ENCODE measurements around the gene ACOX1. TPM values are rescaled to one million over a fixed set of nuclear protein-coding genes. Genes with fewer than 3 reads are reported as not detected.

The ACOX1 gene
- 71.0 and 92.1 TPM in 2 replicates for total RNA-seq

DNA sequence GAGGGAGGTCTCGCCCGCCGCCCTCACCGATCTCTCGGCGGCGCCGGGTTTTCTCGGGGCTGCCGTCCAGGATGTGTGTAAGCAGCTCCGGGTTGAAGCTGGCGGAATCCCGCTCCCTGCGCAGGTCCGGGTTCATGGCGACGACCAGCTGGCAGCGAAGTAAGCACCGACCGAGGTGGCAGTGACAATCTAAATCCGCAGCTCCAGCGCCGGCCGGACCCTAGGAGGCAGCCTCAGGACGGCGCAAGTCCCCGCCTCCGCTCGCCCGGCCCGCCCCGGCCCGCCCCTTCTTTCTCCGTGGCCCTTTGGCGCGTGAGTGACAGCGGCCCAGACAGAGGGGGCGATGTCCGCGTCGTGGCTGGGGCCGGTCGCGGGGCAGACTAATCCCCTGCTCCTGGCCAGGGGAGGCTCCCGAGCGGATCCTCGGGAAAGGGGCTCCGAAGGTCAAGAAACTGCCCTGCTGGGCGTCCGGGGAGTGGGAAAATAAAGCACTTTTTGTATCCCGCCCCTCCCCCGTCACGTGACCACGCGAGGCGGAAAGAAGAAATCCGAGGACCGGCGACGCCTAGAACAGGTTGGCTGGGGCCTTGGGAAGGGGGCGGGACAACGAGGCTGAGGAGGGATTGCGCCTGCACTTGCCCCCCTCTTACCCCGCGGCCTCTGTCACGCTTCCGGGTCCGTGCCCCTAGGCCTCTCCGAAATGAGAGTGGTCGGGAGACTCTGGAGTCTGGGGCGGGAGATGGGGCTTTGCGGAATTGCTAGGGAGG lies at the start of gene ACOX1, which contains the start of gene TEN1:
Gene ACOX1, minus strand, starts transcription at position 229 of the 767 bp plus-strand sequence. Its CDS starts 93 bp downstream, at position 136.
Gene TEN1, plus strand, starts transcription at position 303 of the 767 bp plus-strand sequence. CDS start 6,953 bp downstream, outside the sequence.

DNA sequence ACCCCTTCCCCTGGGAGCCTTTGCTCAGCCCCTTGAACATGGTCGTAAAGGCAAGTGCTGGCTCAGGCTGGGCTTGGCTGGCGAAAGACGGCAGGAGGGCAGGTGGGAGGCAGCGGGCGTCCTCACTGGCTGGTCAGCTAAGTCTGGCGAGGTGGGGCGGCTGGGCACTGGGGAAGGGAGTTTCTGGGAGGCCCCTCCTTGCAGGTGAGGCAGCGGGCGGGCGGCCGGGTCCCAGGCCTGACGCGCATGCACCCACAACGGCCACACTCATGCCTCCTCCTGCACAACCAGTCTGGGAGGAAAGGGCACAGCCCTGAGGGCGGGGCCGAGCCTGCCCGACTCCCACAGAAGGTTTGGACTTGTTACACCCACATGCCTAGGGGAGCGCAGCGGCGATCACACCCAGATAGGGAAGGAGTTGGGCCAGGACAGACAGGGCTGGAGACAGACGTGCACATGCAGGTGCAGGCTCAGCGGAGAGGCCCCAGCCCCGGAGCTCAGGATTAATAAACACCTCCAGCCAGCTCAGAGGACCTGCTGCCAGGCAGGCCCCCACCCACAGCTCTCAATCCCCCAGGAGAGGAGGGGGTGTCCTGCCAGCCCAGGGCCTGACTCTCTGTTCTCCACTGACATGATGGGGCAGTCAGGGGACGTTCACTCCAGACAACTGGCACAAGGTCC lies 48.3 kb upstream of the ACOX1 start, which contains the start of gene EVPL:
Gene EVPL, minus strand, starts transcription at position 148 of the 681 bp plus-strand sequence. Its CDS starts 108 bp downstream, at position 40.

GRCh38 chr17:76000755-76001521 lies 22.0 kb upstream of the ACOX1 start, which contains the start of gene CDK3:
TSS of gene CDK3 (plus strand) at chr17:76000855. CDS start at chr17:76001426, 571 bp downstream.

DNA sequence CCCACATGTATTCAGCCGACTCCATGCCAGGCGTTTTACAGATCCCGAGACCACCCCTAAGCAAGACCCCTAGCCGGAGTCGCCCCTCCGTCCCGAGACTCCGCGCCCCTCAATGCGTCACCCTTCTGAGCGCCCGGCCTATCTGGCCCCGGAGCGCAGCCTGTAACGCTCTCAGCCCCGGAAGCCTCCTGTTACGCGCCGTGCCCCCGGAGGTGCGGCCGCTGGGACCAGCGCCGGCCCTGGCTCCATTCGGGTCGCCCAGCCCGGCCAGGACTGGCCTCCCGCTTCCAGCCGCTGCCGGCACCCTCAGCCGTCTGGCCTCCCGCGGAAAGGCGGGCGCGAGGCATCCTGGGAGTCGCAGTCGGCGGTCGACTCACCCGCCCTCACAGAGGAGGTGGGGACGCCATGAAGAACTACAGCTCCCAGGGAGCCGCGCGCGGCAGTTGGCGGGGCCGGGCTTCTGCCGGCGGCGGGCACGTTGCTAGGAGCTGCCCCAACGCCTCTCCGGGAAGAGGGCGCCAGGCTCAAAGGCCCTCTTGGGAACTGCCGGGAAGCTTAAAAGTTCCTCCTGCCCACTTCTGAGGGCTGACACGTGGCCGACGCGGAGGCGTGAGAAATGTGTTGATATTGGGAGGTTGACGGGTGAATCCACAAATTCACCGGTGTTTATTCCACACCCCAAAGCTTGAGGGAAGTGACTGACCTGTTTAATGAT lies 38.1 kb downstream of the ACOX1 start, which contains the start of gene FBF1:
Gene FBF1, minus strand, starts transcription at position 316 of the 715 bp plus-strand sequence. CDS start 2,893 bp downstream, outside the sequence.

GRCh38 chr17:75904749-75905521 lies 74.0 kb downstream of the ACOX1 start, which contains the start of gene MRPL38:
TSS of gene MRPL38 (minus strand) at chr17:75904884. CDS start at chr17:75904875, 9 bp downstream.

GRCh38 chr17:75896415-75897159 lies 82.4 kb downstream of the ACOX1 start, which contains the start of gene TRIM65:
TSS of gene TRIM65 (minus strand) at chr17:75896951. CDS start at chr17:75896937, 14 bp downstream.

Other genes starting within 250 kb of the ACOX1 start
- gene GALK1, start 214.0 kb downstream of the ACOX1 start, total RNA-seq: 22.2 and 27.9 TPM in 2 replicates
- gene UNK, start 194.4 kb downstream of the ACOX1 start, total RNA-seq: 13.1 and 15.9 TPM in 2 replicates
- 0.83 and 2.4 TPM in 2 replicates for gene UNC13D, start 134.8 kb downstream of the ACOX1 start, total RNA-seq
- 29.7 and 39.2 TPM in 2 replicates for gene WBP2, start 123.8 kb downstream of the ACOX1 start, total RNA-seq
- gene TRIM47, start 100.6 kb downstream of the ACOX1 start, total RNA-seq: 3.9 and 6.6 TPM in 2 replicates
- gene TRIM65, start 82.2 kb downstream of the ACOX1 start, total RNA-seq: 19.0 and 19.1 TPM in 2 replicates
- 31.2 and 37.1 TPM in 2 replicates for gene MRPL38, start 74.3 kb downstream of the ACOX1 start, total RNA-seq
- 13.2 and 14.0 TPM in 2 replicates for gene FBF1, start 38.1 kb downstream of the ACOX1 start, total RNA-seq
- 12.6 and 13.7 TPM in 2 replicates for gene TEN1, start 74 bp upstream of the ACOX1 start, total RNA-seq
- 2.7 and 5.2 TPM in 2 replicates for gene CDK3, start 21.7 kb upstream of the ACOX1 start, total RNA-seq
- gene EVPL, start 48.1 kb upstream of the ACOX1 start, total RNA-seq: not detected in 2 replicates
- 41.3 and 66.1 TPM in 2 replicates for gene SRP68, start 93.4 kb upstream of the ACOX1 start, total RNA-seq
- not detected in 2 replicates for gene GALR2, start 95.6 kb upstream of the ACOX1 start, total RNA-seq
- under 0.01 TPM in 1 of 2 replicates, not detected in the other for gene ZACN, start 100.0 kb upstream of the ACOX1 start, total RNA-seq
- 89.7 and 107 TPM in 2 replicates for gene EXOC7, start 124.6 kb upstream of the ACOX1 start, total RNA-seq
- gene FOXJ1, start 162.1 kb upstream of the ACOX1 start, total RNA-seq: not detected in 2 replicates